GM18498 (cell line): ENCODE measurements around the gene TMEM219.

Source experiments
- ATAC-seq: cut with Tn5 transposase; IDR thresholded peaks from one replicate; pipeline ENCODE4 v1.9.1; 2021; ENCODE audit warnings: mild to moderate bottlenecking, moderate library complexity; ENCODE audit not compliant: unreplicated experiment

The TMEM219 gene

DNA sequence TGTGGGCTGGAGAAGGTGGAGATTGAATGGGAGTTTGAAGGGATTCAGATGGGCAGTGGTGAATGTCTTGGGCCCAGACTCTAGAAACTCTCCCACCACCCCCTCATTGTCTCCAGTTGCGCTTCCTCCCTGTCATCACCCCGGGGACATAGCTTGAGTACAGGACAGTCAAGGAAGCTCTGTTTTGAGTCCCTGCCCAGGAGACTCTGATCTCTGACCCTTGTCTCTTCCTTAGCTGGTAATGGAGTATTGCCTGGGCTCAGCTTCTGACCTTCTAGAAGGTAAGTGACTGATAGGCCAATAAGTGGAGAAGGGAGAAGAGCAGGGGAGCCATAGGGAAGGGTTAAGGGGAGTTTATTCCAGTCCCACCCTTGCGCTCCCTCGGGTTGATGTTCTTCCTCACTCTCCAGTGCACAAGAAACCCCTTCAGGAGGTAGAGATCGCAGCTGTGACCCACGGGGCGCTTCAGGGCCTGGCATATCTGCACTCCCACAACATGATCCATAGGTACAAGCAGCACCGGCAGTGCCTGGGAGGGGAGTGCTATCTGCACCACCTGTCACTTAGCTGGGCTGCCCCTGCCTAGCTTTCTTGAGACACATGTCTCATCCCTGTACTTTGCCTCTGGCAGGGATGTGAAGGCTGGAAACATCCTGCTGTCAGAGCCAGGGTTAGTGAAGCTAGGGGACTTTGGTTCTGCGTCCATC is 16.8 kb downstream of the TMEM219 start:
- ATAC-seq, result no peak

DNA sequence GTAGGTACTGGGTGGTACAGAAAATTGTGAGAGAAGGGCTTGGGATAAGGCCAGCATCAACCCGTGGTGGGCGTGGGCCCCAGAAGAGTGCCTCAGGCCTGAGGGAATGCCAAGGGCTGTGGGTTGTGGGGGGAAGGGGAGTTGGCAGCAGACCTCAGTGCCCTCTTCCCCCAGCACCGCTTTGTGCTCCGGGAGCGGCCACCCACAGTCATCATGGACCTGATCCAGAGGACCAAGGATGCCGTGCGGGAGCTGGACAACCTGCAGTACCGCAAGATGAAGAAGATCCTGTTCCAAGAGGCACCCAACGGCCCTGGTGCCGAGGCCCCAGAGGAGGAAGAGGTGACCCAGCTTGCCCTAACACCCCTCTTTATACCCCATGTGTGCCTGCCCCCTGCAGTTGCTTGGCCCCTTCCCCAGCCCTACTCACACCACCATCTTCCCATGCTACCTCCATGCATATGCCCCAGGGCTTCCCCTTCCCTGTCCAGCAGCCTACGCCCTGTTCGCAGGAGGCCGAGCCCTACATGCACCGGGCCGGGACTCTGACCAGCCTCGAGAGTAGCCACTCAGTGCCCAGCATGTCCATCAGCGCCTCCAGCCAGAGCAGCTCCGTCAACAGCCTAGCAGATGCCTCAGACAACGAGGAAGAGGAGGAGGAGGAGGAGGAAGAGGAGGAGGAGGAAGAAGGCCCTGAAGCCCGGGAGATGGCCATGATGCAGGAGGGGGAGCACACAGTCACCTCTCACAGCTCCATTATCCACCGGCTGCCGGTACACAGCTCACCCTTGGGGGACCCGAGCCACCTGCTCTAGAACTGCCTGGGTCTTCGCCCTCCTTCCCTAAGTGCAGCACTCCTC is 20.9 kb downstream of the TMEM219 start:
- no peak for ATAC-seq

DNA sequence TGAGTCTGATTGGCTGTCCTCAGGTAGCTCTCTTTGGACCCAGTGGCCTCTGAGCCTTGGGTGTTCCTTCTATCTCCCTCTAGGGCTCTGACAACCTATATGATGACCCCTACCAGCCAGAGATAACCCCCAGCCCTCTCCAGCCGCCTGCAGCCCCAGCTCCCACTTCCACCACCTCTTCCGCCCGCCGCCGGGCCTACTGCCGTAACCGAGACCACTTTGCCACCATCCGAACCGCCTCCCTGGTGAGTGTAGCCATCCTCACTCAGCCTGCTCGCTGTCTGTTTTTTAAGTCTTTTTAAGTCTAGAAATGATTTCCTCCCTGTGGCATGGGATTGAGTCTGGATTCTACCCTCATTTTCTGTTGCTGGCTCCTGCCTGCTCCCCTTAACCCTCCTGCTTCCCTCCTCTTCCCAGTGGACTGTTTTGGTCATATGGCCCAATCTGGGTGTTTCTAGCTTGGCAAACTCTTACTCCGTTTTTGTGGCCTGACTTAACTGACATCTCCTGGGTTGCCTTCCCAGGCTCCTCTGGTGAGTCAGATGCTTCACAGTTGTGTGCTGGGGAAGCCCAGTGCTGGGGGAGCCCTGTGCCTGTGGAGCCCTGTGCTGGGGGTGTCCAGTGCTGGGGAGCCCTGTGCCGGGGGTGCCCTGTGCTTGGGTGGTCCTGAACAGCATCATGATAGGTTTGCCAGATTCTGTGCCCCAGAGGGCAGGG is 21.7 kb downstream of the TMEM219 start:
- no peak for ATAC-seq

DNA sequence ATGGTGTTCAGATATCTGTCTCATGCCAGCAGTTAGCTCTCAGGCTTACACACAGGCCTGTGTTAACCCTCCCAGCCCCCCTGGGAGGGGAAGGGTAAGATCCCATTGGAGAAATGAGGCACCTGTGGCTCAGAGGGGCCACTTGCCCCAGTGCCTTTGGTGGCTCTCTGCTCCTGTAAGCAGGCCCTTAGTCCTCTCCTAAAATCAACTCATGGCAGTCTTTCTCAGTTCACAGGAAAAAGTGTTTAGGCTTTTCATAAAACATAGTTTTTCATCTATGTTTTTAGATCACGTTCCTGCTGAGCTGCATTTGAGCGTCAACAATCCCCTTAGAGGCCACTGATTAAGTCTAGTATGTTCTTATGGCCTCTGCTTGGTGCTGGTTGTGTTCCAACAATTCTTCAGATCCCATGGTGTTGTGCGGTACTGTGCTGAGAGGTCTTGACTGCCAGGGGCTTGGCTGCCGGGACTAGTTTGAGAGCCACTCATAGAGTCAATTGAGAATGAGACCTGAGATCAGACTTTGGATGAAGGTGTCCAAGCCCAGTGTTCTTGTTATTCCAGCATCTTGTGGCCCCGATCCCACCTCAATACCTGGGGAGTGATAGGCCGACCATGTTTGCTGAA is 22.4 kb downstream of the TMEM219 start:
- ATAC-seq, result no peak

DNA sequence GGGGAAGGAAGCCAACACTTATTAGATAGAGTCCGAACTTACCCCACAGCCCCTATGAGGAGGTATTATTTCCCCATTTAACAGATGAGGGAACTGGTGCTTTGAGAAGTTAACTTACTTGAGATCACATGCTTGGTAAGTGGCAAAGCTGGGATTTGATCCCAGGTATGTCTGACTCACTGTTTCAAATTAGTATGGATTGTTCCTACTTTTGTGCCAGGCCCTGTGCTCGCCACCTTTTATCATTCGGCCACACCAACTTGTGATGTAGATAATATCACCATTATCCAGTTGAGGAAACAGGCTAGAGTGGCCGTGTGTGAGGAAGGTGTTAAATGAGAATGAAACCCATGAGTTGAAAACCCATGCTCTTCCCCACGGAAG is 22.9 kb downstream of the TMEM219 start:
- no peak for ATAC-seq

DNA sequence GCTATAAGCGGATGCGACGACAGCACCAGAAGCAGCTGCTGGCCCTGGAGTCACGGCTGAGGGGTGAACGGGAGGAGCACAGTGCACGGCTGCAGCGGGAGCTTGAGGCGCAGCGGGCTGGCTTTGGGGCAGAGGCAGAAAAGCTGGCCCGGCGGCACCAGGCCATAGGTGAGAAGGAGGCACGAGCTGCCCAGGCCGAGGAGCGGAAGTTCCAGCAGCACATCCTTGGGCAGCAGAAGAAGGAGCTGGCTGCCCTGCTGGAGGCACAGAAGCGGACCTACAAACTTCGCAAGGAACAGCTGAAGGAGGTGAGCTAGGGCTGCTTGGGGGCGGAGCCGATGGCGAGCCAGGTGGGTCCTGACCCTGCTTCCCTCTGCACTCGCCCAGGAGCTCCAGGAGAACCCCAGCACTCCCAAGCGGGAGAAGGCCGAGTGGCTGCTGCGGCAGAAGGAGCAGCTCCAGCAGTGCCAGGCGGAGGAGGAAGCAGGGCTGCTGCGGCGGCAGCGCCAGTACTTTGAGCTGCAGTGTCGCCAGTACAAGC is 23.5 kb downstream of the TMEM219 start:
- no peak for ATAC-seq

DNA sequence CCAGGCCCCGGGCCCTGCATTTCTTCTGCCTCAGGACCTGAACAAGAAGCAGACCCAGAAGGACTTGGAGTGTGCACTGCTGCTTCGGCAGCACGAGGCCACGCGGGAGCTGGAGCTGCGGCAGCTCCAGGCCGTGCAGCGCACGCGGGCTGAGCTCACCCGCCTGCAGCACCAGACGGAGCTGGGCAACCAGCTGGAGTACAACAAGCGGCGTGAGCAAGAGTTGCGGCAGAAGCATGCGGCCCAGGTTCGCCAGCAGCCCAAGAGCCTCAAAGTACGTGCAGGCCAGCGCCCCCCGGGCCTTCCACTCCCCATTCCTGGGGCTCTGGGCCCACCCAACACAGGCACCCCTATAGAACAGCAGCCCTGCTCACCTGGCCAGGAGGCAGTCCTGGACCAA is 24.4 kb downstream of the TMEM219 start:
- no peak for ATAC-seq

DNA sequence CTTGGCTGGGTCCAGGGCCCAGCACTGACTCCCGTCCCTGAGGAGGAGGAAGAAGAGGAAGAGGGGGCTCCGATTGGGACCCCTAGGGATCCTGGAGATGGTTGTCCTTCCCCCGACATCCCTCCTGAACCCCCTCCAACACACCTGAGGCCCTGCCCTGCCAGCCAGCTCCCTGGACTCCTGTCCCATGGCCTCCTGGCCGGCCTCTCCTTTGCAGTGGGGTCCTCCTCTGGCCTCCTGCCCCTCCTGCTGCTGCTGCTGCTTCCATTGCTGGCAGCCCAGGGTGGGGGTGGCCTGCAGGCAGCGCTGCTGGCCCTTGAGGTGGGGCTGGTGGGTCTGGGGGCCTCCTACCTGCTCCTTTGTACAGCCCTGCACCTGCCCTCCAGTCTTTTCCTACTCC is 25.1 kb downstream of the TMEM219 start:
- ATAC-seq, result no peak

DNA sequence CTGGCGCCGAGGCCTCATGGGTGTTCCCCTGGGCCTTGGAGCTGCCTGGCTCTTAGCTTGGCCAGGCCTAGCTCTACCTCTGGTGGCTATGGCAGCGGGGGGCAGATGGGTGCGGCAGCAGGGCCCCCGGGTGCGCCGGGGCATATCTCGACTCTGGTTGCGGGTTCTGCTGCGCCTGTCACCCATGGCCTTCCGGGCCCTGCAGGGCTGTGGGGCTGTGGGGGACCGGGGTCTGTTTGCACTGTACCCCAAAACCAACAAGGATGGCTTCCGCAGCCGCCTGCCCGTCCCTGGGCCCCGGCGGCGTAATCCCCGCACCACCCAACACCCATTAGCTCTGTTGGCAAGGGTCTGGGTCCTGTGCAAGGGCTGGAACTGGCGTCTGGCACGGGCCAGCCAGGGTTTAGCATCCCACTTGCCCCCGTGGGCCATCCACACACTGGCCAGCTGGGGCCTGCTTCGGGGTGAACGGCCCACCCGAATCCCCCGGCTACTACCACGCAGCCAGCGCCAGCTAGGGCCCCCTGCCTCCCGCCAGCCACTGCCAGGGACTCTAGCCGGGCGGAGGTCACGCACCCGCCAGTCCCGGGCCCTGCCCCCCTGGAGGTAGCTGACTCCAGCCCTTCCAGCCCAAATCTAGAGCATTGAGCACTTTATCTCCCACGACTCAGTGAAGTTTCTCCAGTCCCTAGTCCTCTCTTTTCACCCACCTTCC is 25.6 kb downstream of the TMEM219 start:
- ATAC-seq, result no peak

DNA sequence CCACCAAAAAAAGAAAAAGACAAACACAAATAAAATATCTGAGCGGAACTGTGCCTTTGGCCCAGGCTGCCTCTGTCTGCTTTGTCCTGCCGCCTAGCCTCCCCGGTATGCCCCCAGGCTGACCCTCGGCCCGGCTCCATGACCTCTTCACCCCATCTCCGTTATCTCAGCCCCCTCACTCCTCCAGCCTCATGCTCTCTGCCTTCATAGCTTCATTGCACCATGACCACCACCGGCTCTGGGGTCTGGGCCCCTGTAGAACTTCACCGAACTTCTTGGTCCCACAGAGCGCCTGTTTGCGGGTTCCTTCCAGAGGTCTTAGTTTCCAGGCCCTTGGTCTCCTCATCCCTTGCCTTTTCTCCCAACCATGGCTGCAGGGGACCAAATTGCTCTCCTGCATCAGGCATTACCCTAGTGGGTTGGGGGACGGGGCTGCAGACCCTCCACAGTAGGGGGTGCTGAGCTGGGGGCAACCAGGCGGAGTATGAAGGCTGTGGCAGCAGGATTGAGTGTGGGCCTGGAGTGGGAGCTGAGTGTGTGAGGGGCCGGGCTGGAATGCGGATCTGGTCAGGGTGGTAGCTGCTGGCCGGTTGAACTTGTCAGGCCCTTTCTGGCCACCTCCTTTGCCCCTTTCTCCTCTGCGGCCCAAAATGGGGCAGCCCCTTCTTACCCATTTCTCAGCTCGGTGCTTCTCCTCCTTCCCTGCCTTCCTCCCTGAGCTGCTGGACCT is 26.6 kb downstream of the TMEM219 start:
- no peak for ATAC-seq

DNA sequence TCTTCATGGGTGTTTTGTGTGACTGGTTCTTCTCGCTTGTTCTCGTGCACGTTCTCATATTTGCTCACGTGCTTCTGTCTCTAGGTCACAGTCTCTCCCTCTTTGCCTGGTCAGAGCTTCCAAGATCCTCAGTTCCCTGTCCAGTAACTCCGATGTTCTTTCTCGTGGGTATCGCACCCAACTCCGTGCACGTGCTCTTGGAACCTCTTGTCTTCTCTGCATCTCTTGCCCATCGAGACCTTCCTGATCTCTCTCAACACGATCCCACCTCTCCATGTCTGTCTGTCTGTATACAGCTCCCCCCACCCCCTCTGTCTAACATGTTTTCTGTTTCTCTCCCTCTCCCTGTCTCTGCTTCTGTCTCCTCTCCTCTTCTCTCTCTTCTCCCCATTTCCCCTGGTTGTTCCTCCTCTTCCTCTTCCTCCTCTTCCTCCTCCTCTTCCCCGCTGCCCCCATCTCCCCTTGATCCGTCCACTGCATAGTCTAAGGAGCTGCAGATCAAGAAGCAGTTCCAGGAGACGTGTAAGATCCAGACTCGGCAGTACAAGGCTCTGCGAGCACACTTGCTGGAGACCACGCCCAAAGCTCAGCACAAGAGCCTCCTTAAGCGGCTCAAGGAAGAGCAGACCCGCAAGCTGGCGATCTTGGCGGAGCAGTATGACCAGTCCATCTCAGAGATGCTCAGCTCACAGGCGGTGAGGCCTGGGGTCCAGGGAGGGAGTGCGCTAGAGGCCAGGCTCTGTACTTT is 27.4 kb downstream of the TMEM219 start:
- ATAC-seq, result no peak

DNA sequence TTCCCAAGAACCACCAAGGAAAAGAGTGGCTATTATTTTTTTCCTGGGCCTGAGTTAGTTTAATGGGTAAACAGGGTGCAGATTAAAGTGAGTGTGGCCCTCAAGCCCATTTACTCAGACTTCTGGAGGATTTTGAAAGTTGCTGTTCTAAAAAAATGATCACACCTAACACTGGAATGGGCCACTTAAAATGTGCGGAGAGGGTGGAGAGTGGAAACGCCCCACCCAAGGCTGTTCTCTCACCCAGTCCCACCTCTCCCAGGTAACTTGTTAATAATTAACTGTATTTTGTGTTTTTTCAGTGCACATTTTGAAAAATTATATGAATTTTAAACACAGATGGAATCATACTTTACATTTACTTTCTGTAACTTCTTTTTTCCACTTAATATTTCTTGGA is 28.2 kb downstream of the TMEM219 start:
- no peak for ATAC-seq

DNA sequence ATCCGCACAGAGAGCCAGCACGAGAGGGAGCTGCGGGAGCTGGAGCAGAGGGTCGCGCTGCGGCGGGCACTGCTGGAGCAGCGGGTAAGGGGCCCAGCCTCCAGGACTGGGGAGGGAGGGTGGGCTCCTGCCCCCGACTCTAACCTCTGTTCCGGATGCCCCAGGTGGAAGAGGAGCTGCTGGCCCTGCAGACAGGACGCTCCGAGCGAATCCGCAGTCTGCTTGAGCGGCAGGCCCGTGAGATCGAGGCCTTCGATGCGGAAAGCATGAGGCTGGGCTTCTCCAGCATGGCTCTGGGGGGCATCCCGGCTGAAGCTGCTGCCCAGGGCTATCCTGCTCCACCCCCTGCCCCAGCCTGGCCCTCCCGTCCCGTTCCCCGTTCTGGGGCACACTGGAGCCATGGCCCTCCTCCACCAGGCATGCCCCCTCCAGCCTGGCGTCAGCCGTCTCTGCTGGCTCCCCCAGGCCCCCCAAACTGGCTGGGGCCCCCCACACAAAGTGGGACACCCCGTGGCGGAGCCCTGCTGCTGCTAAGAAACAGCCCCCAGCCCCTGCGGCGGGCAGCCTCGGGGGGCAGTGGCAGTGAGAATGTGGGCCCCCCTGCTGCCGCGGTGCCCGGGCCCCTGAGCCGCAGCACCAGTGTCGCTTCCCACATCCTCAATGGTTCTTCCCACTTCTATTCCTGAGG is 29.1 kb downstream of the TMEM219 start:
- ATAC-seq, result no peak

DNA sequence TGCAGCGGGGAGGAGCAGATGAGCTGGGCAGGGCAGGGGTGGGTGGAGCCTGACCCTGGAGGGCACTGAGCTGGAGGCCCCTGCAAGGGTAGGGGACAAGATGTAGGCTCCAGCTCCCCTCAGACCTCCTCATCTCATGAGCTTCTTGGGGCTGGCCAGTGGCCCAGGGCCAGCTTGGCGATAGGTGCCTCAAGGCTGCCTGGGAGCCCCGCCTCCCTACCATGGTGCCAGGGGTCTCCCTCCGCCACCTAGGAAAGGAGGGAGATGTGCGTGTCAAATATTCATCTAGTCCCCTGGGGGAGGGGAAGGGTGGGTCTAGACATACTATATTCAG is 29.7 kb downstream of the TMEM219 start:
- ATAC-seq, result no peak

DNA sequence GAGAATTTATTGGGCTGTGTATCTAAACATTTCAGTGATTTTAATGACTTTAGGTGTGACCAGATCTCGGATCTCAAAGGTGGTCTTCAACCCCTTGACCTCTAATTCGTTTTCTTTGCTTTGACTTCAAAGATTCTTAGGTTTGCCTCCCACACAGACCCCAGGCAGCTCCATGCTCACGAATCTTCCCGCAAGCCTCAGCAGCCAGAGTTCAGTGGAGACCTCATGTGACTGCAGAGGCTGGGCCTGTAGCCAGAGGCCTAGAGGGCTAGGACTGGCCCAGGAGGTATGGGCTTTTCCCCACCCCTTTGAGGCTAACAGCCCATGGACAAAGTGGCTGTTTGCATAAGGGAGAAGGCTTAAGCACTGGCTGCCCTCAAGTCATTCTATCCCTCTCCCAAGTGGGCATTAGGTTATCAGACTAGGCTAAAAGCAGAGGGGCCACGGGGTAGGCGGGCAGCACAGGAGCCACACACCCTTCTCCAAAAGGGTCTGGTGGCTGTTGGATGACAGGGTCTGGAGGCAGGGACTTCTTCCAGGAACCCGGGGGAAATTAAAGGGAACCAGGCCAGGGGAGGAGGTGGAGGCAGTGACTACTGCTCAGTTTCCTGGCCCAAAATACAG is 30.6 kb downstream of the TMEM219 start:
- no peak for ATAC-seq

DNA sequence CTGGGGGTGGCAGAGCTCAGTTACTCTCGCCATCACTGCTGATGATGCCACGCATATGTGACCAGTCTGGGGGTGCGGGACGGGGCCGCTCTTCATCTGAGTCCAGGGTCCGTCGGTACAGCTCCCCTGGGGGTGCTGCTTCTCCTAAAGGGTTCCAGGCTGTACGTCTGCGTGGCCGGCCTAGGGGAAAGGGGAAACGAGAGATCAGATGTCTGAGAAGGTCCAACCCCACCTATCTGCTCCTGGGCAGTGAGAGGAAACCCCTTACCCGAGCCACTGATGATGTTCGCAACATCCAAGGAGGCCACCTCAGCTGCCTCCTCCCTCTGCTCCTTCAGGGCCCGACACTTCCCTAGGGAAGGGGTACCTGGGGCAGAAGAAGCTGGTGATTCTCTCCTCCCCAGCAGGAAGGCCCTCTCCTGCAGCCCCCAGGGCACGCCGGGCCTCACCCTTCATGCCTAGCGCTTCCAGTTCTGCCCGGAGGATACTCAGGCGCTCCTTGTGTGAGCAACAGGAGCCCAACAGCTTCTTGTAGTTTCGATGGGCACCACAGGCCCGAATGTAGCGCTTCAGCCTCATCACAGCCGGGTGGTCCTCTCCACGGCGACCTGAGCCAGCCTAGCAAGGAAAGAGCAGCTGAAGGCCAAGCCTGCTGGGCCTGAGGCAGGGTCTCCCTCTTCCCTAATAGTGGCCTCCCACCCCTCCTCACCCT is 31.5 kb downstream of the TMEM219 start:
- no peak for ATAC-seq

DNA sequence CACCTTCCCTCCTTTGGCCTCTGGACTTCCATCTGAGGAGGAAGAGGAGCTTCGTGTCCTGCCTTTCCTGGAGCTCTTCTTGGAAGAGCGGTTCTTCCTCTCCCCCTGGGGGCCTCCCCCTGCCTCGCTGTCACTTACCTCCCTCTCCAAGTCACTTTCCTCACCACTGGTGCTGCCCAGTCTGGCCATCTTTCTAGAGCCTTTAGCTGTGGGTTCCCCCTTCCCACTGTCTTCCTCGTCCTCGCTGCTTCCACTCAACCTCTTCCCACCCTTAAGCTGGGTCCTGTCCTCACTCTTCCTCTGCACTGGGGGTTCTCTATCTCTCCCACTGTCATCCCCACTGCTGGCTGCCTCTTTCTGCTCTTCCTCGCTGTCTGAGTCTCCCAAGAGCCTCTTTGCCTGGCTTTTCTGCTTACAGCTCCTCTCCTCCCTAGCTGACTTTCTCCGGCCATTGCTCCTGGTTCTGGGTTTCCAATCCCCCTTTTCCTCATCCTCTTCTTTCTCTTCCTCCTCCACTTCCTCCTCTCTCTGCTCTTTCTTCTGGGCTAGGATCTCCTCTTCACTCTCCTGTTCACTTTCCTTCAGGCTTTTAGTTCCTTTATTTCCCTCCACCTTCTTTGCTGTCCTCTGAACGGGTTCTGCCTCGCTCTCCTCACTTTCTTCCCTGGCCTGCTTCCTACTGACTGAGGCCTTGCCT is 32.2 kb downstream of the TMEM219 start:
- ATAC-seq, result no peak
